GM23248 (cell line): ENCODE data around the gene WWOX. TPM values are rescaled to one million over a fixed set of nuclear protein-coding genes. Genes with fewer than 3 reads are reported as not detected.

Experiments
- DNase-seq: peaks from one replicate; pipeline ENCODE4 v3.0.0-alpha.2; 2015
- H2AFZ ChIP-seq: fragments of 200-600 bp; sonication (generic); 2 replicates; pipeline ENCODE4 v1.6.1; 2016; ENCODE audit warnings: antibody characterized with exemption
- H3F3A ChIP-seq: fragments of 200-600 bp; sonication (generic); 2 replicates; pipeline ENCODE4 v1.6.1; 2016; ENCODE audit warnings: mild to moderate bottlenecking, antibody characterized with exemption, mixed run types; ENCODE audit not compliant: insufficient read depth
- H3K27ac ChIP-seq: fragments of 200-600 bp; sonication (generic); 2 replicates; pipeline ENCODE4 v1.5.1; 2016; ENCODE audit warnings: mild to moderate bottlenecking
- H3K27me3 ChIP-seq: fragments of 200-600 bp; sonication (generic); replicated peaks from 2 replicates; pipeline ENCODE4 v1.6.1; 2016; ENCODE audit warnings: mild to moderate bottlenecking; ENCODE audit not compliant: insufficient read depth
- H3K36me3 ChIP-seq: fragments of 200-600 bp; sonication (generic); 2 replicates; pipeline ENCODE4 v1.6.1; 2016; ENCODE audit warnings: low read depth, mild to moderate bottlenecking
- H3K4me1 ChIP-seq: fragments of 200-600 bp; sonication (generic); 2 replicates; pipeline ENCODE4 v1.6.1; 2016; ENCODE audit warnings: mild to moderate bottlenecking; ENCODE audit not compliant: insufficient read depth
- H3K4me2 ChIP-seq: fragments of 200-600 bp; sonication (generic); one replicate; pipeline ENCODE4 v1.6.1; 2016; ENCODE audit warnings: mild to moderate bottlenecking; ENCODE audit not compliant: unreplicated experiment
- H3K4me3 ChIP-seq: fragments of 200-600 bp; sonication (generic); 2 replicates; pipeline ENCODE4 v1.5.1; 2016; ENCODE audit warnings: mild to moderate bottlenecking
- H3K79me2 ChIP-seq: fragments of 200-600 bp; sonication (generic); 2 replicates; pipeline ENCODE4 v1.6.1; 2016; ENCODE audit warnings: mild to moderate bottlenecking; ENCODE audit not compliant: insufficient read depth
- H3K9ac ChIP-seq: fragments of 200-600 bp; sonication (generic); 2 replicates; pipeline ENCODE4 v1.6.1; 2016; ENCODE audit warnings: mild to moderate bottlenecking
- H3K9me2 ChIP-seq: fragments of 200-600 bp; sonication (generic); 2 replicates; pipeline ENCODE4 v1.6.1; 2016; ENCODE audit warnings: mixed run types, mild to moderate bottlenecking, moderate library complexity; ENCODE audit not compliant: insufficient read depth
- H3K9me3 ChIP-seq: fragments of 200-600 bp; sonication (generic); one replicate; pipeline ENCODE4 v1.6.1; 2017; ENCODE audit warnings: low read depth
- H4K20me1 ChIP-seq: fragments of 200-600 bp; sonication (generic); 2 replicates; pipeline ENCODE4 v1.6.0; 2016; ENCODE audit not compliant: insufficient read depth
- EZH2 ChIP-seq: fragments of 200-600 bp; sonication (generic); IDR thresholded peaks from 2 replicates; pipeline ENCODE4 v1.6.1; 2018; ENCODE audit warnings: antibody characterized with exemption, mild to moderate bottlenecking; ENCODE audit not compliant: insufficient read depth, poor library complexity, severe bottlenecking
- EZH2phosphoT487 ChIP-seq: fragments of 200-600 bp; sonication (generic); IDR thresholded peaks from 2 replicates; pipeline ENCODE4 v1.6.1; 2018; ENCODE audit warnings: antibody characterized with exemption, moderate library complexity, mild to moderate bottlenecking, low read depth; ENCODE audit not compliant: insufficient read depth
- WGBS, 2 experiments: methylation state at CpG; one replicate each; pipeline ENCODE4 v1.1.6; 2015 to 2017; ENCODE audit warnings: low lambda C conversion rate in 2 of 2, low coverage in 1 of 2; ENCODE audit errors: missing lambda C conversion rate in 2 of 2; 5-methylcytosine and 5-hydroxymethylcytosine counted together
- in situ Hi-C: fragments of 300-500 bp; cut with MboI; formaldehyde crosslinking; loops from 2 replicates; pipeline ENCODE4 v1.15.0; 2020
- polyA plus RNA-seq: library from polyadenylated mRNA; unstranded; fragments of >200 nt; fragmentation: Nextera tagmentation; extraction: Ambion mirVana; gene quantifications from 2 replicates; pipeline ENCODE4 v1.2.1, GENCODE V29; 2016
- total RNA-seq: library from RNA; depleted of rRNA; stranded (reverse); fragments of >200 nt; shearing (Covaris generic); gene quantifications from 2 replicates; pipeline ENCODE4 v1.2.3, GENCODE V29; 2014

The WWOX gene
- total and polyA plus RNA-seq, 2 experiments from 2014 or later = 4.5 to 6.6 TPM

DNA sequence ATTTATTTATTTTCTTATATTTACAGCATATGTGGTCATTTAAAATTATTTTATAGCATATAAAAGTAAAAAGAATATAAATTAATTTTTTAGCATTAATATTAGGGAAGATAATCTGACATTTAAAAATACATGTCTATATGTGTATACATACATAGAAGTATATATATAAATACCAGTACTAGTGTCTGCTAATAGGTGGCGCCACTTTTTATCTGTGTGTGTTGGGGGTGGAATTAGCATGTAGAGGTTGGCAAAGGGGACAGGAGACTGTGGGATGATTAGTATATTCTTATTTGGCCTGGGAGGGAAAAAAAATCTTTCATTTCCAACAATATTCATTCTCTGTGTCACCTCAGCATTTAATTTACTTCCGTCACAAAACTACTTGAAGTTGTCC is 359.1 kb downstream of the WWOX start:
- no peaks in the 10 kb centered on the region for H3K27me3 ChIP-seq
- no peaks in the 10 kb centered on the region for H3F3A ChIP-seq
- no peaks in the 10 kb centered on the region for H3K4me1 ChIP-seq
- no peak overlapping the region for H3K27ac ChIP-seq
- H3K9me2 ChIP-seq = no peaks in the 10 kb centered on the region
- no peak overlapping the region for H3K4me3 ChIP-seq
- H3K79me2 ChIP-seq = no peaks in the 10 kb centered on the region
- no peak overlapping the region for H3K9ac ChIP-seq
- in situ Hi-C loops = no loop called here
- 75 to 81% methylated on average over 2 of the region's 2 CpGs for WGBS, 2 experiments
- no peaks in the 10 kb centered on the region for H3K9me3 ChIP-seq
- no peak for DNase-seq
- H3K4me2 ChIP-seq = no peak overlapping the region
- no peaks in the 10 kb centered on the region for H3K36me3 ChIP-seq
- no peak for TF ChIP-seq EZH2
- TF ChIP-seq EZH2phosphoT487 = no peak
- H2AFZ ChIP-seq = no peak overlapping the region
- H4K20me1 ChIP-seq = no peaks in the 10 kb centered on the region

DNA sequence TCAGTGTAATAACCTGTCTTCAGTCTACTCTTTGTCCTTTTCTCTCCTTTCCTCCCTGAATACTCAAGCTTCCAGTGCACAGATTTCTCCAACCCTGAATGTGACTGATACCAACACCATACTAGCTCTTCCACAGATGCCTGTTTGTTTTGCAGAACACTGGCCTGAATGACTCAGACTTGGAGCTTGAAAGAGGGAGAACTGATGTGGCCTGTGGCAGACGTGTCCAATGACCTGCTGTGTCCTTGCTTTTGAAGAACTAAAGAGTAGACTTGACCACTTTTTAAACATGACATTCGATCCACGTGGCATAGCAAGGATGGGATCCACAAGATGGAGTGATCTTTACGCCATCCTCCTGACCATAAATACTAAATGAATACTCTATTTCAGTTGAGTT is 361.0 kb downstream of the WWOX start:
- Histone ChIP-seq H3K27ac (no peak overlapping the region), H3K4me1 (no peaks in the 10 kb centered on the region), H3K9me3 (no peaks in the 10 kb centered on the region), H3K36me3 (no peaks in the 10 kb centered on the region), H3K79me2 (no peaks in the 10 kb centered on the region), H3F3A (no peaks in the 10 kb centered on the region), H3K9me2 (no peaks in the 10 kb centered on the region), H3K9ac (no peak overlapping the region), H2AFZ (no peak overlapping the region), H3K27me3 (no peaks in the 10 kb centered on the region), H3K4me2 (no peak overlapping the region), H3K4me3 (no peak overlapping the region), H4K20me1 (no peaks in the 10 kb centered on the region)
- 47 to 53% methylated on average over 4 of the region's 4 CpGs for WGBS, 2 experiments
- in situ Hi-C loops = no loop called here
- no peak for TF ChIP-seq EZH2
- no peak for TF ChIP-seq EZH2phosphoT487
- DNase-seq = no peak

DNA sequence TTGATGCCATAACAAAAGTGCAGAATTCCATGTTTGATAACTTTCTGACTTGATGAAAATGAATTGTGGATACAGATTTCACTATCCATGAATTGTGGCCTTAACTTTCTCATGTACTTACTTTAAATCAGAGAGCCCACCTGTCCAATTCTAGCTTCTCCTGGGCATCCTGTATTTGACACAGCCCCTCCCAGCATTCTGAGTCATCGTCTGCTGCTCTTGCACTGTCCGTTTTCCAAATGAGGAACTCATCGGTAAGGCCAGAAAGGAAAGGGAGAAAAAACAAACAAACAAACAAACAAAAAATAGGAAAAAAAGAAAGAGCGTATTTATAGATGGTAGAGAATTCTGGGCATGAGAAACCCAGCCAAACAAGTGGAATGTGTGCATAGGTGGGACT is 361.6 kb downstream of the WWOX start:
- Histone ChIP-seq H4K20me1 (no peaks in the 10 kb centered on the region), H3K4me1 (no peaks in the 10 kb centered on the region), H3F3A (no peaks in the 10 kb centered on the region), H3K4me2 (no peak overlapping the region), H3K4me3 (no peak overlapping the region), H3K9me2 (no peaks in the 10 kb centered on the region), H2AFZ (no peak overlapping the region), H3K27me3 (no peaks in the 10 kb centered on the region), H3K9me3 (no peaks in the 10 kb centered on the region), H3K9ac (no peak overlapping the region), H3K27ac (no peak overlapping the region), H3K79me2 (no peaks in the 10 kb centered on the region), H3K36me3 (no peaks in the 10 kb centered on the region)
- DNase-seq = no peak
- 44 to 45% methylated on average over 4 of the region's 4 CpGs for WGBS, 2 experiments
- in situ Hi-C loops = no loop called here
- TF ChIP-seq EZH2 (no peak), EZH2phosphoT487 (no peak)

DNA sequence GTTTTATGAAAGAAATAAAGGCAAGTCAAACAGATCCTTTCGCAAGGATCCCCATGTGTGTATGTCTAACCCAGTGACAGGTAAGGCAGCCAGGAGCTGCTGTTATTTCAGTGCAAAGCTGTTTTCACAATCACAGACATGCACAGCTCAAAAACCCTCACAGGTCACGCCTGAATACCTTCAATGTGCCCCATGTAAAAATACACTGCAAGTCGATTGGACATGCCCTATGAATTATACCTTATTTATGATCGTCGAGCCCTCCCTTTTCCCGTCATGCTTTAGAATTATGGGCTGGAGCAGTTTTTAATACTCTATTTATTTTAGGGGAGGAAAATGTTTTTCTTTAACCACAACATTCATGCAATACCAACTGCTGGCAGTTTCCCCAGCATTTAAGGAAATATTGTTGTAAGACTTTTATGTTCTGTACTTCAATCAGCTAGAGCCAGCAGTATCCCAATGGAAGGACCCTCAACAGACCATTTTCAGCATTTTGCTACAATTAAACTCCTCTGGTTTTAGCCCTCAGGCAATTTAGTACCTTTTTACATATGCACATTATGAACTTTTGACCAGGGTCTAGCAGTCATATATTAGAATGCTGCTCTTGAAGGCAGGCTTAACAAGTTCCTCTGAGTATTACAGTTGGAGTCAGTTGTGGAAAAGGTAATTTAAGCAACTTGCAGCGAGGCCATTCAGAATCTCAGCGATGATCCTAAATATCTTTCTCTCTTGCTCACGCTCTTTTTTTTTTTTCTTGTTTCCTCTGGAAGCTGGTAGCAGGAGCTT is 362.2 kb downstream of the WWOX start:
- TF ChIP-seq EZH2 = no peak
- TF ChIP-seq EZH2phosphoT487 = no peak
- no peak overlapping the region for H3K27ac ChIP-seq
- DNase-seq = no peak
- no peaks in the 10 kb centered on the region for H3K4me1 ChIP-seq
- H3F3A ChIP-seq = no peaks in the 10 kb centered on the region
- no peaks in the 10 kb centered on the region for H3K36me3 ChIP-seq
- no peak overlapping the region for H3K4me2 ChIP-seq
- in situ Hi-C loops = no loop called here
- whole genome bisulfite sequencing, 2 experiments = 53 to 54% methylated on average over 9 of the region's 9 CpGs
- H4K20me1 ChIP-seq = no peaks in the 10 kb centered on the region
- no peaks in the 10 kb centered on the region for H3K9me2 ChIP-seq
- no peaks in the 10 kb centered on the region for H3K79me2 ChIP-seq
- H3K9me3 ChIP-seq = no peaks in the 10 kb centered on the region
- H2AFZ ChIP-seq = no peak overlapping the region
- no peak overlapping the region for H3K9ac ChIP-seq
- no peaks in the 10 kb centered on the region for H3K27me3 ChIP-seq
- H3K4me3 ChIP-seq = no peak overlapping the region
